NT2/D1 (cell line): ENCODE data around the gene G2E3.

Experiments
- SUZ12 ChIP-seq: IDR thresholded peaks from 2 replicates; pipeline ENCODE4 v1.6.1; 2011; ENCODE audit not compliant: insufficient read length, insufficient read depth; ENCODE audit errors: extremely low read depth
- YY1 ChIP-seq: IDR thresholded peaks from 2 replicates; pipeline ENCODE4 v1.6.1; 2011; ENCODE audit not compliant: insufficient read length, insufficient read depth

GRCh38 chr14:30527196-30527595 lies 31.8 kb upstream of the G2E3 start:
- TF ChIP-seq SUZ12 (no peak), YY1 (no peak)
